ENCODE measurements around the gene TSPAN13. TPM values are rescaled to one million over a fixed set of nuclear protein-coding genes. Genes with fewer than 3 reads are reported as not detected.

Gene TSPAN13
- total and polyA plus RNA-seq, 2 of the 8 experiments (the other 6 are each of a cell fraction or from before 2014, with no cell fraction given) = 15.3 to 28.1 TPM

DNA sequence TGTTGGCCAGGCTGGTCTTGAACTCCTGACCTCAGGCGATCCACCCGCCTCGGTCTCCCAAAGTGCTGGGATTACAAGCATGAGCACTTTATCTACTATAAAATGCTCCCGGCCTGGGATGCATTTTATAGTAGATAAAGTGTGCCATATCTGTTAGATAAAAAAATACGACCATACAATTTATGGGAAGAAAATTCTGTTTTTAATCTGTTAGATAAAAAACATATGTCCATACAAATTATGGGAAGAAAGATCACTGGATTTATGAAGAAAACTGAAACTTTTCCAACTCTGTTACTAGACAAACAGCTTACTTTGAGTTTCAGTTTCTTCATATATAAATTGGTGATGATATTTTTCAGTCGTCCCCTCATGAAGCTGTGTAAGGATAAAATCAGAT, 4.5 kb downstream of the TSPAN13 start:
- Histone ChIP-seq H3K4ac (replicated peaks; ENCODE audit: insufficient read length, low read depth, low read length) (no peak overlapping the region), H3K36me3 (ENCODE audit: control insufficient read depth in 2 of 4, insufficient read depth in 4 of 4, low read length in 3 of 4) (no peaks in the 10 kb centered on the region), H3K18ac (ENCODE audit: extremely low read depth, low read length) (no peak overlapping the region), H3K23ac (ENCODE audit: insufficient read length) (no peak overlapping the region), H3K27ac (ENCODE audit: low read depth, low read length) (no peak overlapping the region), H3K9ac (replicated peaks in 1 of 4; ENCODE audit: extremely low read depth in 1 of 4, low read depth in 3 of 4, low read length in 3 of 4) (no peak overlapping the region), H3K4me1 (replicated peaks in 1 of 4; ENCODE audit: control insufficient read depth in 3 of 4, insufficient read depth in 4 of 4, low read length in 3 of 4) (peaks cover 2 to 9% (median 7%) of the 10 kb centered on the region in 4 experiments; a peak in 5 of 7 replicates), H4K91ac (replicated peaks; ENCODE audit: insufficient read length, low read length) (no peak overlapping the region), H3K4me3 (ENCODE audit: extremely low read depth in 1 of 4, insufficient read depth in 2 of 4, low read depth in 3 of 4, low read length in 4 of 4) (no peak overlapping the region), H3K56ac (replicated peaks; ENCODE audit: insufficient read length, low read depth, low read length) (no peak overlapping the region), H2BK5ac (ENCODE audit: low read depth, low read length) (no peak overlapping the region), H2BK15ac (ENCODE audit: low read length) (no peak overlapping the region), H3K27me3 (replicated peaks in 1 of 4; ENCODE audit: control insufficient read depth in 3 of 4, extremely low read depth in 1 of 4, insufficient read depth in 3 of 4, low read length in 3 of 4) (no peaks in the 10 kb centered on the region; a peak in 3 of 7 replicates), H2AK5ac (ENCODE audit: low read depth, low read length) (no peak overlapping the region), H4K5ac (ENCODE audit: insufficient read length, low read depth, low read length) (no peak overlapping the region), H4K20me1 (replicated peaks in 1 of 2; ENCODE audit: control insufficient read depth in 1 of 2, insufficient read depth in 2 of 2, low read length in 2 of 2) (no peaks in the 10 kb centered on the region), H3K79me1 (ENCODE audit: low read depth, low read length) (no peaks in the 10 kb centered on the region), H3K4me2 (ENCODE audit: insufficient read depth in 1 of 2, low read depth in 2 of 2, low read length in 2 of 2) (no peak overlapping the region), H3K23me2 (ENCODE audit: low read depth, low read length) (peaks cover 4% of the 10 kb centered on the region; the same call in 1 of the 2 replicates), H3K79me2 (ENCODE audit: control insufficient read depth in 1 of 2, insufficient read depth in 2 of 2, low read length in 2 of 2) (peaks cover 0 to 27% of the 10 kb centered on the region in 2 experiments; a peak in 2 of 4 replicates), H3K14ac (ENCODE audit: insufficient read length) (no peak overlapping the region), H2AFZ (ENCODE audit: low read length) (no peak overlapping the region), H4K8ac (ENCODE audit: extremely low read depth, insufficient read depth, low read length) (no peak overlapping the region), H2BK120ac (replicated peaks; ENCODE audit: low read depth, low read length) (no peak overlapping the region), H3K9me3 (ENCODE audit: insufficient read depth in 2 of 2, low read depth in 1 of 2, low read length in 1 of 2) (no peaks in the 10 kb centered on the region), H2BK20ac (ENCODE audit: low read length) (no peak overlapping the region), H2BK12ac (ENCODE audit: low read depth, low read length) (no peak overlapping the region)
- WGBS, 2 experiments (ENCODE audit: extremely low coverage in 1 of 2, insufficient coverage in 1 of 2, insufficient read length in 1 of 2, insufficient replicate concordance in 2 of 2, low coverage in 1 of 2, low lambda C conversion rate in 2 of 2, missing lambda C conversion rate in 1 of 2) = 92% methylated on average over 6 of the region's 6 CpGs; no CpG with 5 or more reads in 1 of the 2 experiments
- POLR2A ChIA-PET (ENCODE audit: partially characterized antibody) = no interaction called here
- FAIRE-seq (no peak), DNase-seq (ENCODE audit: low read depth in 1 of 2, low spot score in 2 of 2) (no peak)
- CTCF ChIA-PET (ENCODE audit: partially characterized antibody) = interaction anchor here (1.5 kb wide), 1 partner anchor 12 kb away, joined by 4 read pairs; no protein-coding TSS in a partner anchor
- TF ChIP-seq HDAC6 (IDR thresholded peaks at IDR 0.05; ENCODE audit: low read depth, low read length) (no peak), CEBPB (IDR thresholded peaks at IDR 0.05; ENCODE audit: low read depth, low read length) (no peak), GABPA (IDR thresholded peaks at IDR 0.05; ENCODE audit: borderline replicate concordance, insufficient read depth, low read length) (no peak), NANOG (IDR thresholded peaks at IDR 0.05; ENCODE audit: insufficient read depth, low read depth, low read length, poor library complexity, severe bottlenecking) (no peak), NRF1 (IDR thresholded peaks at IDR 0.05; ENCODE audit: low read depth, low read length) (no peak), TCF12 (IDR thresholded peaks at IDR 0.05; ENCODE audit: low read depth, low read length) (no peak), POU5F1 (IDR thresholded peaks at IDR 0.05; ENCODE audit: low read depth, low read length) (no peak)
- TF ChIP-seq, protein P1, sequence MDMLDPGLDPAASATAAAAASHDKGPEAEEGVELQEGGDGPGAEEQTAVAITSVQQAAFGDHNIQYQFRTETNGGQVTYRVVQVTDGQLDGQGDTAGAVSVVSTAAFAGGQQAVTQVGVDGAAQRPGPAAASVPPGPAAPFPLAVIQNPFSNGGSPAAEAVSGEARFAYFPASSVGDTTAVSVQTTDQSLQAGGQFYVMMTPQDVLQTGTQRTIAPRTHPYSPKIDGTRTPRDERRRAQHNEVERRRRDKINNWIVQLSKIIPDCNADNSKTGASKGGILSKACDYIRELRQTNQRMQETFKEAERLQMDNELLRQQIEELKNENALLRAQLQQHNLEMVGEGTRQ (IDR thresholded peaks at IDR 0.05; ENCODE audit: low read length) = no peak
